Fibroblast of skin of abdomen (primary cell): ENCODE data around the gene ZNF738.

Experiments
- DNase-seq: peaks from one replicate; pipeline ENCODE4 v3.0.0-alpha.2; 2013

Gene ZNF738

GRCh38 chr19:21423057-21424041 lies 64.5 kb downstream of the ZNF738 start:
- DNase-seq: no peak
